ENCODE data around the gene PACRG.

DNA sequence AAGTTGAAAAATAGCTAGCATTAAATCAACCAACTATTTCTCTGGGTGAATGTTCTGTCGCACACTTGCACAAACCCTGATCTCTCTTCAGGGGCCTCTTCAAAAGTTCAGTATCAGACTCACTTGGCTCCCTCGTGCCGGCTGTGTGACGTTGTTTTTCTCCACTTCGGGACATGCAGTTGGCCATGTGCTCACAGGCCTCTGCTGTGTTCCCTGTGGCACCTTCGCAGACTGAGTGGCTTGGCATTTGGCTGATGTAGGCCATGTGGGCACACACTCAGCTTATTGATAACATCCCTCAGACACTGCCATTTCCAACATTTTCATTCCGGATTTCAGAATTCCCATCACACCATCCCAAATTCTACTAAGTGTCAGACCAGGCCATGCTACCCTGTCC lies 49.3 kb downstream of the PACRG start:
- TF ChIP-seq, protein P1, sequence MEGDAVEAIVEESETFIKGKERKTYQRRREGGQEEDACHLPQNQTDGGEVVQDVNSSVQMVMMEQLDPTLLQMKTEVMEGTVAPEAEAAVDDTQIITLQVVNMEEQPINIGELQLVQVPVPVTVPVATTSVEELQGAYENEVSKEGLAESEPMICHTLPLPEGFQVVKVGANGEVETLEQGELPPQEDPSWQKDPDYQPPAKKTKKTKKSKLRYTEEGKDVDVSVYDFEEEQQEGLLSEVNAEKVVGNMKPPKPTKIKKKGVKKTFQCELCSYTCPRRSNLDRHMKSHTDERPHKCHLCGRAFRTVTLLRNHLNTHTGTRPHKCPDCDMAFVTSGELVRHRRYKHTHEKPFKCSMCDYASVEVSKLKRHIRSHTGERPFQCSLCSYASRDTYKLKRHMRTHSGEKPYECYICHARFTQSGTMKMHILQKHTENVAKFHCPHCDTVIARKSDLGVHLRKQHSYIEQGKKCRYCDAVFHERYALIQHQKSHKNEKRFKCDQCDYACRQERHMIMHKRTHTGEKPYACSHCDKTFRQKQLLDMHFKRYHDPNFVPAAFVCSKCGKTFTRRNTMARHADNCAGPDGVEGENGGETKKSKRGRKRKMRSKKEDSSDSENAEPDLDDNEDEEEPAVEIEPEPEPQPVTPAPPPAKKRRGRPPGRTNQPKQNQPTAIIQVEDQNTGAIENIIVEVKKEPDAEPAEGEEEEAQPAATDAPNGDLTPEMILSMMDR (IDR thresholded peaks at IDR 0.05): no peak
- TF ChIP-seq EP300 (IDR thresholded peaks at IDR 0.05): no peak
- TF ChIP-seq POLR2AphosphoS5 (IDR thresholded peaks at IDR 0.05): no peak

All from stomach (tissue), 4 donors.